HCT116 (cell line): ENCODE results near the gene CERS4. TPM values are rescaled to one million over a fixed set of nuclear protein-coding genes. Genes with fewer than 3 reads are reported as not detected.

ENCODE experiments used
- ATAC-seq: fragments of 200-7000 bp; cut with Tn5 transposase; 2 replicates; pipeline ENCODE4 v1.9.1; 2020; ENCODE audit warnings: mild to moderate bottlenecking, moderate library complexity
- BruUV-seq: library from RNA; stranded (reverse); fragments of 400-500 nt; replicated peaks from 2 replicates; lab custom pipeline; 2021; lab: Mats Ljungman, UMichigan
- CTCF ChIA-PET: fragments of 300-600 bp; sonication (Branson Sonifier 250); formaldehyde crosslinking; loops from one replicate; lab custom pipeline; 2021; ENCODE audit warnings: antibody characterized with exemption; lab: Charles Lee
- POLR2A ChIA-PET: fragments of 300-600, 350-600 bp; sonication (Branson Sonifier 250); formaldehyde crosslinking; loops from one replicate; lab custom pipeline; 2021; ENCODE audit warnings: antibody characterized with exemption; lab: Charles Lee
- RAD21 ChIA-PET, 2 experiments: fragments of 300-600 bp; sonication (Branson Sonifier 250); formaldehyde crosslinking; loops; one replicate each; lab custom pipeline; 2023; ENCODE audit warnings: low total read pairs in 2 of 2; ENCODE audit not compliant: uncharacterized antibody in 2 of 2, unreplicated experiment in 2 of 2, low non-redundant PET in 1 of 2; lab: Charles Lee
- DNase-seq: peaks from one replicate; pipeline ENCODE4 v3.0.0-alpha.2; 2010; ENCODE audit warnings: low read depth, low spot score
- H2AFZ ChIP-seq: fragments of 200-600 bp; shearing (Covaris generic), sonication (generic); 2 replicates; pipeline ENCODE4 v1.6.1; 2017; ENCODE audit warnings: low read depth, mixed run types, mixed read lengths, antibody characterized with exemption, low read length; ENCODE audit not compliant: poor library complexity, severe bottlenecking
- H3K27ac ChIP-seq: 2 replicates; pipeline ENCODE4 v1.5.1; 2012; ENCODE audit warnings: low read depth, low read length
- H3K27me3 ChIP-seq: fragments of 200-600 bp; sonication (generic); 2 replicates; pipeline ENCODE4 v1.6.1; 2016; ENCODE audit warnings: mixed run types, low read length, mixed read lengths; ENCODE audit not compliant: insufficient read depth
- H3K36me3 ChIP-seq, 2 experiments: fragments of 200-500 bp in 1 of 2; fragments of 200-600 bp in 1 of 2; sonication (Bioruptor generic) in 1 of 2; sonication (generic) in 1 of 2; 2 replicates each; pipeline versions ENCODE4 v1.5.1 to v1.6.1; 2014 to 2016; ENCODE audit warnings: low read length in 2 of 2, inconsistent platforms in 1 of 2, mixed read lengths in 1 of 2, mixed run types in 1 of 2; ENCODE audit not compliant: insufficient read depth in 2 of 2, control insufficient read depth in 1 of 2
- H3K4me1 ChIP-seq, 2 experiments: fragments of 200-600 bp in 1 of 2; sonication (generic) in 1 of 2; 2 replicates each; pipeline versions ENCODE4 v1.5.1 to v1.6.1; 2012 to 2017; ENCODE audit warnings: low read length in 2 of 2, inconsistent platforms in 1 of 2, mild to moderate bottlenecking in 1 of 2, mixed read lengths in 1 of 2, mixed run types in 1 of 2, moderate library complexity in 1 of 2; ENCODE audit not compliant: insufficient read depth in 2 of 2, control insufficient read depth in 1 of 2
- H3K4me2 ChIP-seq: fragments of 200-600 bp; sonication (generic); 2 replicates; pipeline ENCODE4 v1.6.1; 2017; ENCODE audit warnings: mixed run types, low read length, mixed read lengths
- H3K4me3 ChIP-seq, 2 experiments: fragments of 200-600 bp in 1 of 2; sonication (generic) in 1 of 2; replicated peaks in 1 of 2; 2 replicates each; pipeline ENCODE4 v1.5.1; 2011 to 2016; ENCODE audit warnings: low read length in 2 of 2, control low read depth in 1 of 2, low read depth in 1 of 2, mild to moderate bottlenecking in 1 of 2, mixed read lengths in 1 of 2, mixed run types in 1 of 2
- H3K79me2 ChIP-seq: fragments of 200-600 bp; sonication (generic); 2 replicates; pipeline ENCODE4 v1.6.1; 2017; ENCODE audit warnings: mild to moderate bottlenecking, mixed run types, low read length, moderate library complexity, mixed read lengths; ENCODE audit not compliant: insufficient read depth
- H3K9ac ChIP-seq: fragments of 200-600 bp; sonication (generic); 2 replicates; pipeline ENCODE4 v1.6.1; 2016; ENCODE audit warnings: low read length, mixed read lengths
- H3K9me2 ChIP-seq: fragments of 200-600 bp; sonication (generic), shearing (Covaris generic); 2 replicates; pipeline ENCODE4 v1.6.1; 2017; ENCODE audit warnings: mixed run types, mild to moderate bottlenecking, moderate library complexity; ENCODE audit not compliant: insufficient read depth
- H3K9me3 ChIP-seq, 2 experiments: fragments of 200-500 bp in 1 of 2; fragments of 200-600 bp in 1 of 2; sonication (Bioruptor generic) in 1 of 2; sonication (generic) in 1 of 2; 2 replicates each; pipeline ENCODE4 v1.6.1; 2014 to 2017; ENCODE audit warnings: low read length in 2 of 2, mixed read lengths in 2 of 2, inconsistent platforms in 1 of 2, low read depth in 1 of 2, mild to moderate bottlenecking in 1 of 2, mixed run types in 1 of 2, moderate library complexity in 1 of 2; ENCODE audit not compliant: control insufficient read depth in 1 of 2, insufficient read depth in 1 of 2
- H4K20me1 ChIP-seq: fragments of 200-600 bp; sonication (generic), shearing (Covaris generic); 2 replicates; pipeline ENCODE4 v1.6.1; 2017; ENCODE audit warnings: mixed run types, mild to moderate bottlenecking, moderate library complexity; ENCODE audit not compliant: insufficient read depth
- CBX3 ChIP-seq: IDR thresholded peaks from 2 replicates; pipeline ENCODE4 v1.6.1; 2012; ENCODE audit warnings: low read depth
- CEBPB ChIP-seq: IDR thresholded peaks from 2 replicates; pipeline ENCODE4 v1.6.1; 2012; ENCODE audit warnings: low read depth
- EGR1 ChIP-seq: IDR thresholded peaks from 2 replicates; pipeline ENCODE4 v1.6.1; 2012; ENCODE audit warnings: low read depth
- EZH2phosphoT487 ChIP-seq: fragments of 200-600 bp; IDR thresholded peaks from 2 replicates; pipeline ENCODE4 v1.6.1; 2018; ENCODE audit warnings: antibody characterized with exemption, borderline replicate concordance
- JUND ChIP-seq: IDR thresholded peaks from 2 replicates; pipeline ENCODE4 v1.6.1; 2012
- POLR2A ChIP-seq: IDR thresholded peaks from 2 replicates; pipeline ENCODE4 v1.7.0; 2011; ENCODE audit warnings: borderline replicate concordance; ENCODE audit not compliant: insufficient read depth, insufficient read length; ENCODE audit errors: extremely low read depth
- POLR2AphosphoS5 ChIP-seq: IDR thresholded peaks from 2 replicates; pipeline ENCODE4 v1.6.1; 2011; ENCODE audit warnings: mild to moderate bottlenecking, low read depth, low read length, moderate library complexity
- RAD21 ChIP-seq: IDR thresholded peaks from 2 replicates; pipeline ENCODE4 v1.6.1; 2012; ENCODE audit warnings: low read depth, mild to moderate bottlenecking
- REST ChIP-seq: IDR thresholded peaks from 2 replicates; pipeline ENCODE4 v1.6.1; 2012; ENCODE audit warnings: low read depth
- SIN3A ChIP-seq: IDR thresholded peaks from 2 replicates; pipeline ENCODE4 v1.6.1; 2012; ENCODE audit warnings: low read depth
- SP1 ChIP-seq: IDR thresholded peaks from 2 replicates; pipeline ENCODE4 v1.6.1; 2012; ENCODE audit warnings: low read depth
- YY1 ChIP-seq: IDR thresholded peaks from 2 replicates; pipeline ENCODE4 v1.6.1; 2011; ENCODE audit warnings: low read length, low read depth, moderate library complexity, mild to moderate bottlenecking; ENCODE audit not compliant: insufficient replicate concordance; ENCODE audit errors: extremely low read depth
- ZFX ChIP-seq: fragments of 450-650 bp; IDR thresholded peaks from 2 replicates; pipeline ENCODE4 v1.6.1; 2017
- ZNF274 ChIP-seq: fragments of 200-500 bp; sonication (Bioruptor generic); IDR thresholded peaks from 2 replicates; pipeline ENCODE4 v1.6.1; 2014; ENCODE audit warnings: mild to moderate bottlenecking, low read depth, low read length, inconsistent platforms
- intact Hi-C: fragments of 100-400 bp; cut with micrococcal nuclease; formaldehyde crosslinking; loops from 2 replicates; pipeline ENCODE4 v1.10.0; 2022
- total RNA-seq: library from RNA; stranded (reverse); gene quantifications from one replicate; pipeline ENCODE4 v1.2.1, GENCODE V29; 2021; ENCODE audit not compliant: unreplicated experiment
- TF ChIP-seq, protein P1 (sequence below), 3 experiments: fragments of 200-600 bp in 1 of 3; sonication (generic) in 1 of 3; IDR thresholded peaks in 2 of 3; conservative IDR thresholded peaks in 1 of 3; 2 replicates each; pipeline ENCODE4 v1.5.1; 2012 to 2017; ENCODE audit warnings: low read depth in 2 of 3, low read length in 2 of 3, antibody characterized with exemption in 1 of 3, borderline replicate concordance in 1 of 3, control low read depth in 1 of 3, mild to moderate bottlenecking in 1 of 3, mixed read lengths in 1 of 3, mixed run types in 1 of 3, moderate library complexity in 1 of 3; ENCODE audit not compliant: insufficient read depth in 1 of 3
- TF ChIP-seq, protein P2 (sequence below): IDR thresholded peaks from 2 replicates; pipeline ENCODE4 v1.6.1; 2012

Gene CERS4
- total RNA-seq, 1 experiment from 2014 or later: 26.0 TPM

- H3K27me3 ChIP-seq: no peaks in the 10 kb centered on the region
- H3K9me2 ChIP-seq: no peaks in the 10 kb centered on the region
- no TSS peak for BruUV-seq
- CTCF ChIA-PET: interaction anchor here (2.4 kb wide), 1 partner anchor 10 kb away, joined by 6 read pairs; no protein-coding TSS in a partner anchor
- H3K4me1 ChIP-seq: no peaks in the 10 kb centered on the region
- no peak overlapping the region for H3K4me2 ChIP-seq
- H4K20me1 ChIP-seq: no peaks in the 10 kb centered on the region
- no peaks in the 10 kb centered on the region for H3K79me2 ChIP-seq
- DNase-seq: no peak
- POLR2A ChIA-PET: no interaction called here
- TF ChIP-seq EGR1: no peak
- no peak for TF ChIP-seq ZFX
- TF ChIP-seq YY1: no peak
- TF ChIP-seq CBX3: no peak
- TF ChIP-seq, protein P1, sequence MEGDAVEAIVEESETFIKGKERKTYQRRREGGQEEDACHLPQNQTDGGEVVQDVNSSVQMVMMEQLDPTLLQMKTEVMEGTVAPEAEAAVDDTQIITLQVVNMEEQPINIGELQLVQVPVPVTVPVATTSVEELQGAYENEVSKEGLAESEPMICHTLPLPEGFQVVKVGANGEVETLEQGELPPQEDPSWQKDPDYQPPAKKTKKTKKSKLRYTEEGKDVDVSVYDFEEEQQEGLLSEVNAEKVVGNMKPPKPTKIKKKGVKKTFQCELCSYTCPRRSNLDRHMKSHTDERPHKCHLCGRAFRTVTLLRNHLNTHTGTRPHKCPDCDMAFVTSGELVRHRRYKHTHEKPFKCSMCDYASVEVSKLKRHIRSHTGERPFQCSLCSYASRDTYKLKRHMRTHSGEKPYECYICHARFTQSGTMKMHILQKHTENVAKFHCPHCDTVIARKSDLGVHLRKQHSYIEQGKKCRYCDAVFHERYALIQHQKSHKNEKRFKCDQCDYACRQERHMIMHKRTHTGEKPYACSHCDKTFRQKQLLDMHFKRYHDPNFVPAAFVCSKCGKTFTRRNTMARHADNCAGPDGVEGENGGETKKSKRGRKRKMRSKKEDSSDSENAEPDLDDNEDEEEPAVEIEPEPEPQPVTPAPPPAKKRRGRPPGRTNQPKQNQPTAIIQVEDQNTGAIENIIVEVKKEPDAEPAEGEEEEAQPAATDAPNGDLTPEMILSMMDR (IDR thresholded peaks at IDR 0.05 in 2 of 3, conservative IDR thresholded peaks at IDR 0.05 in 1 of 3; ENCODE audit: borderline replicate concordance in 1 of 3, insufficient read depth in 1 of 3, low read depth in 2 of 3, low read length in 2 of 3): no peak
- TF ChIP-seq CEBPB: no peak
- H3K27ac ChIP-seq: no peak overlapping the region
- H3K9me3 ChIP-seq: no peaks in the 10 kb centered on the region
- no peak overlapping the region for H3K9ac ChIP-seq
- no peak overlapping the region for H3K4me3 ChIP-seq
- no peaks in the 10 kb centered on the region for H3K36me3 ChIP-seq
- RAD21 ChIA-PET: interaction anchor here in 1 of 2 experiments (0.9 kb wide), 1 partner anchor 10 kb away, joined by 4 read pairs; no protein-coding TSS in a partner anchor
- intact Hi-C loops: no loop called here
- ATAC-seq: no peak
- H2AFZ ChIP-seq: no peak overlapping the region
Observed at GRCh38 chr19:8168537-8168936, 40.6 kb upstream of the CERS4 start.

- DNase-seq: no peak
- no peak for ATAC-seq
- TF ChIP-seq CEBPB (no peak), CBX3 (no peak), SIN3A (no peak), EZH2phosphoT487 (no peak), ZFX (no peak), SP1 (no peak), POLR2AphosphoS5 (no peak), ZNF274 (no peak), REST (no peak), POLR2A (no peak), YY1 (no peak), JUND (no peak), RAD21 (no peak)
- TF ChIP-seq, protein P2, sequence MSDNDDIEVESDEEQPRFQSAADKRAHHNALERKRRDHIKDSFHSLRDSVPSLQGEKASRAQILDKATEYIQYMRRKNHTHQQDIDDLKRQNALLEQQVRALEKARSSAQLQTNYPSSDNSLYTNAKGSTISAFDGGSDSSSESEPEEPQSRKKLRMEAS: no peak
Observed at GRCh38 chr19:8174706-8175105, 34.5 kb upstream of the CERS4 start.

More at GRCh38 chr19:8174706-8175105, 34.5 kb upstream of the CERS4 start:
- no peak overlapping the region for H3K9ac ChIP-seq
- intact Hi-C loops: loop anchor here (2.0 kb wide), 1 partner anchor 64 kb away; no protein-coding TSS in a partner anchor
- CTCF ChIA-PET: interaction anchor here (0.6 kb wide), 1 partner anchor 93 kb away, joined by 4 read pairs; no protein-coding TSS in a partner anchor
- RAD21 ChIA-PET: no interaction called here
- no peak overlapping the region for H2AFZ ChIP-seq
- POLR2A ChIA-PET: no interaction called here
- no peak overlapping the region for H3K27ac ChIP-seq
- no peak overlapping the region for H3K4me2 ChIP-seq
- no peaks in the 10 kb centered on the region for H3K9me3 ChIP-seq
- no peaks in the 10 kb centered on the region for H3K4me1 ChIP-seq
- no peaks in the 10 kb centered on the region for H3K79me2 ChIP-seq
- H3K27me3 ChIP-seq: no peaks in the 10 kb centered on the region
- no peaks in the 10 kb centered on the region for H3K9me2 ChIP-seq
- H3K36me3 ChIP-seq: no peaks in the 10 kb centered on the region
- H3K4me3 ChIP-seq: no peak overlapping the region
- no TSS peak for BruUV-seq
- H4K20me1 ChIP-seq: no peaks in the 10 kb centered on the region
